ENCODE results near the gene SH3GL2.

GRCh38 chr9:17600962-17601593 is 22.2 kb downstream of the SH3GL2 start:
- TF ChIP-seq, protein P1, sequence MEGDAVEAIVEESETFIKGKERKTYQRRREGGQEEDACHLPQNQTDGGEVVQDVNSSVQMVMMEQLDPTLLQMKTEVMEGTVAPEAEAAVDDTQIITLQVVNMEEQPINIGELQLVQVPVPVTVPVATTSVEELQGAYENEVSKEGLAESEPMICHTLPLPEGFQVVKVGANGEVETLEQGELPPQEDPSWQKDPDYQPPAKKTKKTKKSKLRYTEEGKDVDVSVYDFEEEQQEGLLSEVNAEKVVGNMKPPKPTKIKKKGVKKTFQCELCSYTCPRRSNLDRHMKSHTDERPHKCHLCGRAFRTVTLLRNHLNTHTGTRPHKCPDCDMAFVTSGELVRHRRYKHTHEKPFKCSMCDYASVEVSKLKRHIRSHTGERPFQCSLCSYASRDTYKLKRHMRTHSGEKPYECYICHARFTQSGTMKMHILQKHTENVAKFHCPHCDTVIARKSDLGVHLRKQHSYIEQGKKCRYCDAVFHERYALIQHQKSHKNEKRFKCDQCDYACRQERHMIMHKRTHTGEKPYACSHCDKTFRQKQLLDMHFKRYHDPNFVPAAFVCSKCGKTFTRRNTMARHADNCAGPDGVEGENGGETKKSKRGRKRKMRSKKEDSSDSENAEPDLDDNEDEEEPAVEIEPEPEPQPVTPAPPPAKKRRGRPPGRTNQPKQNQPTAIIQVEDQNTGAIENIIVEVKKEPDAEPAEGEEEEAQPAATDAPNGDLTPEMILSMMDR (IDR thresholded peaks at IDR 0.05), result no peak
- TF ChIP-seq POLR2A (IDR thresholded peaks at IDR 0.05), result no peak
